Fibroblast of villous mesenchyme (primary cell): ENCODE results near the gene FAM169A. TPM values are rescaled to one million over a fixed set of nuclear protein-coding genes. Genes with fewer than 3 reads are reported as not detected.
A peak's percentile ranks its signal among the peaks of the same experiment; 100 is the strongest.

Experiments used
- DNase-seq: peaks from one replicate; pipeline ENCODE4 v3.0.0-alpha.2; 2010; ENCODE audit warnings: low read depth
- H3K4me3 ChIP-seq: 2 replicates; pipeline ENCODE4 v1.5.1; 2011; ENCODE audit warnings: low read depth, mild to moderate bottlenecking, low read length
- CTCF ChIP-seq: IDR thresholded peaks from 2 replicates; pipeline ENCODE4 v1.5.1; 2012; ENCODE audit warnings: low read depth, mild to moderate bottlenecking, low read length; ENCODE audit not compliant: insufficient read depth
- total RNA-seq: library from RNA; depleted of rRNA; stranded (reverse); fragments of >200 nt; gene quantifications from 2 replicates; pipeline ENCODE4 v1.2.3, GENCODE V29; 2012

The FAM169A gene
- total RNA-seq, 1 donor = 3.9 TPM

DNA sequence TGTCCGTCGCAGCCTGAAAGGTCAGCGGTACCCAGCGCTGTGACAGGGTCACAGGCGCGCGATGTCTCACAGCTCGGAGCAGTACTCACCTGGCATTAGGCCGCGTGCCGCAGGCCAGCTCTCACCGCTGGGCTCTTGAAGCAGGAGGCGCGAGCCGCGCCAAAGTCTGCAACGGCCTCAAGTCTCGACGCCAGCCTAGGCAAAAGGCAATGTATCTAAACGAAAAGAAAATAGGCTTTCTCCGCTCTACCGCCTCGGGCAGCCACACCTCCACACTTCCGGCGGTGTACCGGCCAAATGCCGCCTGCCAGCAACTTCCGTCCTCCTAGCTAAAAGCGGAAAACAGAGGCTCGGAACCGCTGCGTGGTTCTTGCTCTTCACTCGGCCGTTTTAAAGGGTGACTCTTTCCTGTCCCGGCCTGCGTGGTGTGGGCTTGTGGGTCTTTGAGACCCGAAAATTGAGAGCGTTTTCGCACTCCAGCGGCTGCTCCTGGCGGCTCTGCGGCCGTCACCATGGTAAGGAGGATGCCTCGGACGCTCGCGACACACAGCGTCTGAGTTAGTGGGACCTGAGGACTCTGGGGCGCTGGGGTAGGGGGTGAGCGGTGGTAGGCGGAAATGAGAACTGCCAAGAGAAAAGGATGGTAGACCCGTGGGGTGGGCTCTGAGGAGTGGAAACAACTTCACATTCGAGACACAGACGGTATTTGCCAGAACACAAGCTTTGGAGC is 99.2 kb downstream of the FAM169A start, which contains the start of the genes GFM2 and NSA2:
Gene GFM2, minus strand, starts transcription at position 269 of the 730 bp plus-strand sequence. CDS start 3,375 bp downstream, outside the sequence.
Gene NSA2, plus strand, starts transcription at position 401 of the 730 bp plus-strand sequence. Its CDS starts 112 bp downstream, at position 513.
- peak; percentile 96 for DNase-seq
- peak within 1 kb of the TSS; percentile 100 for H3K4me3 ChIP-seq
- TF ChIP-seq CTCF = no peak

- TF ChIP-seq CTCF = peak; percentile 48
- H3K4me3 ChIP-seq = peak overlapping the region; percentile 100
- peak; percentile 72 for DNase-seq
Measured at GRCh38 chr5:74766418-74766848, 99.8 kb downstream of the FAM169A start.

GRCh38 chr5:74765929-74766328 is 100.3 kb downstream of the FAM169A start:
- DNase-seq = no peak
- no peak for TF ChIP-seq CTCF
- H3K4me3 ChIP-seq = peak overlapping the region; percentile 100

GRCh38 chr5:74765201-74765600 is 101.0 kb downstream of the FAM169A start:
- DNase-seq = peak; percentile 16
- TF ChIP-seq CTCF = no peak
- peak overlapping the region; percentile 100 for H3K4me3 ChIP-seq

DNA sequence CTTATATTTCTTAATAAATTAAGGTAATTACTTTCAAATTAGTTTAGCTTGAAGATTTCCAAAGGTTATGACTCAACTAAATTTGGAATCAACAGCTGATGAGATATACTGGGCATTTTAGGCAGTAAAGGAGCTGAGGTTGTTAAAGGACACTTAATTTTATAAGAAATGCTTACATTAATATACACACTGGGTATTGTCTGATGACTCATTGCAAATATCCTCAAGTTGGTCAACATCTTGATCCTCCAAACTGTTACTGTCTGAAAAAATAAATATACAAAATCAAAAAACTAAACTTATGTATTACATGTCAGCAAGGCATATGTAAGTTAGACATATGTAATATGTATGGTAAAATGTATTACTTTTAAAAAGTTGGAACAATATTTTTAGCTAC is 102.7 kb downstream of the FAM169A start:
- peak; percentile 12 for DNase-seq
- TF ChIP-seq CTCF = no peak

DNA sequence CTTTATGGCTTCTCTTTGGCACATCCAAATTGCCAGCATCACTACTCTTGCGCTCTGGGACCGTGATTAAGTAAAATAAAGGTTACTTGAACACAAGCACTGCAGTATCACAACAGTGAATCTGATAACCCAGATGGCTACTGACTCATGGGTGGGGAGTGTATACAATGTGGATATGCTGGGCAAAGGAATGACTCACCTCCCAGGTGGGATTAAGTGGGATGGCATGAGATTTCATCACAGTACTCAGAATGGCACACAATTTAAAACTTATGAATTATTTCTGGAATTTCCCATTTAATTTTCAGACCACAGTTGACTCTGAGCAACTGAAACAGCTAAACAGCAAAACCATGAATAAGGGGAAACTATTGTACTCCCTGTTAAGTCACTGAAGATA is 103.6 kb downstream of the FAM169A start:
- no peak overlapping the region for H3K4me3 ChIP-seq
- peak; percentile 64 for DNase-seq
- no peak for TF ChIP-seq CTCF

More for the DNA sequence above, 102.7 kb downstream of the FAM169A start:
- H3K4me3 ChIP-seq = no peak overlapping the region
